Measurements from ENCODE around the gene RSBN1L. TPM values are rescaled to one million over a fixed set of nuclear protein-coding genes. Genes with fewer than 3 reads are reported as not detected.
A peak's percentile ranks its signal among the peaks of the same experiment; 100 is the strongest.
"Not testable (repeated sequence)": the region's sequence is repeated elsewhere in the genome, so short reads cannot be mapped to it uniquely, and the experiment has no call there.

RSBN1L gene
- 17.2 TPM for polyA plus RNA-seq
- long read RNA-seq, donor 1, full-length matches to known transcripts: 2 of 2 reads
- long read RNA-seq, donor 1, partial matches to known transcripts: 0 of 2 reads
- long read RNA-seq, donor 1, other reads (novel, unspliced or antisense): 0 of 2 reads
- long read RNA-seq, donor 2, full-length matches to known transcripts: 3 of 3 reads
- long read RNA-seq, donor 2, partial matches to known transcripts: 0 of 3 reads
- long read RNA-seq, donor 2, other reads (novel, unspliced or antisense): 0 of 3 reads
- long read RNA-seq, donor 3, full-length matches to known transcripts: 5 of 5 reads
- long read RNA-seq, donor 3, partial matches to known transcripts: 0 of 5 reads
- long read RNA-seq, donor 3, other reads (novel, unspliced or antisense): 0 of 5 reads
- long read RNA-seq, donor 4: 0 reads
- long read RNA-seq, donor 5, full-length matches to known transcripts: 3 of 3 reads
- long read RNA-seq, donor 5, partial matches to known transcripts: 0 of 3 reads
- long read RNA-seq, donor 5, other reads (novel, unspliced or antisense): 0 of 3 reads
- long read RNA-seq, donor 6, full-length matches to known transcripts: 2 of 8 reads
- long read RNA-seq, donor 6, partial matches to known transcripts: 6 of 8 reads
- long read RNA-seq, donor 6, other reads (novel, unspliced or antisense): 0 of 8 reads
- long read RNA-seq, donor 7: 0 reads
- long read RNA-seq, donor 8, full-length matches to known transcripts: 1 of 6 reads
- long read RNA-seq, donor 8, partial matches to known transcripts: 5 of 6 reads
- long read RNA-seq, donor 8, other reads (novel, unspliced or antisense): 0 of 6 reads
- long read RNA-seq, donor 9, full-length matches to known transcripts: 1 of 1 reads
- long read RNA-seq, donor 9, partial matches to known transcripts: 0 of 1 reads
- long read RNA-seq, donor 9, other reads (novel, unspliced or antisense): 0 of 1 reads
- long read RNA-seq, donor 10, full-length matches to known transcripts: 1 of 6 reads
- long read RNA-seq, donor 10, partial matches to known transcripts: 5 of 6 reads
- long read RNA-seq, donor 10, other reads (novel, unspliced or antisense): 0 of 6 reads
- long read RNA-seq, donor 11, full-length matches to known transcripts: 2 of 2 reads
- long read RNA-seq, donor 11, partial matches to known transcripts: 0 of 2 reads
- long read RNA-seq, donor 11, other reads (novel, unspliced or antisense): 0 of 2 reads

GRCh38 chr7:77696057-77696642 is at the start of gene RSBN1L:
Gene RSBN1L, plus strand, starts transcription at chr7:77696459. Its CDS starts 11 bp downstream, at chr7:77696470.
- Histone ChIP-seq H3K36me3 (ENCODE audit: control insufficient read depth, insufficient read depth, low read length) (no peaks in the 10 kb centered on the region), H3K4me1 (ENCODE audit: control insufficient read depth, insufficient read depth, low read length) (peaks cover 12% of the 10 kb centered on the region), H3K9me3 (ENCODE audit: control insufficient read depth, low read depth, low read length) (no peaks in the 10 kb centered on the region), H3K27ac (ENCODE audit: low read length) (peak within 1 kb of the TSS; percentile 88), H3K27me3 (ENCODE audit: control insufficient read depth, insufficient read depth, low read length) (no peaks in the 10 kb centered on the region), H3K4me3 (ENCODE audit: low read length) (peak within 1 kb of the TSS; percentile 81)
- no CpG with 5 or more reads among the region's 53 CpGs for WGBS (ENCODE audit: insufficient coverage, low lambda C conversion rate)
- peak; percentile 97 to 99 for DNase-seq

DNA sequence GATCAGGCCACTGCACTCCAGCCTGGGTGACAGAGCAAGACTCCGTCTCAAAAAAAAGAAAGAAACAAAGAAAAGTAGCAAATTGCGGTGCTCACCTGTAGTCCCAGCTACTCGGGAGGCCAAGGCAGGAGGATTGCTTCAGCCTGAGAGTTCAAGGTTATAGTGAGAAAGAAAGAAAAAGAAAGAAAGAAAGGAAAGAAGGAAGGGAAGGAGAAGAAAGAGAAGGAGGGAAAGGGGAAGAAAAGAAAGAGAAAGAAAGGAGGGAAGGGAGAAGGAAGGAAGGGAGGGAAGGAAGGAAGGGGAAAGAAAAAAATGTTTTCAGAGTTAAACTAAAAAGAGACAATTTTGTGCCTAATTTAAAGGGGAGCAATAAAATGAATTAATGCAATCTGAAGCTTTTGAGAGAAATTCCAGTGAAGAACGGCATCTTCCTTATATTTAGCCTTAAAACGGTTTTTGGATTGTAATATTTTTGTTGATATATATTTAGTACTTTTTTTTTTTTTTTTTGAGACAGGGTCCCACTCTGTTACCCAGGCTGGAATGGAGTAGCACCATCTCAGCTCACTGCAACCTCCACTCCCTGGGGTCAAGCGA is 47.4 kb upstream of the RSBN1L start:
- WGBS (ENCODE audit: insufficient coverage, low lambda C conversion rate): 93% methylated on average over 3 of the region's 6 CpGs
- H3K36me3 ChIP-seq (ENCODE audit: control insufficient read depth, insufficient read depth, low read length): peaks cover 19% of the 10 kb centered on the region

GRCh38 chr7:77649716-77650349 is 46.4 kb upstream of the RSBN1L start:
- no peaks in the 10 kb centered on the region for H3K27me3 ChIP-seq (ENCODE audit: control insufficient read depth, insufficient read depth, low read length)
- H3K4me1 ChIP-seq (ENCODE audit: control insufficient read depth, insufficient read depth, low read length): no peaks in the 10 kb centered on the region
- no CpG with 5 or more reads among the region's 4 CpGs for WGBS (ENCODE audit: insufficient coverage, low lambda C conversion rate)
- H3K27ac ChIP-seq (ENCODE audit: low read length): no peak overlapping the region
- H3K9me3 ChIP-seq (ENCODE audit: control insufficient read depth, low read depth, low read length): no peaks in the 10 kb centered on the region
- no peak overlapping the region for H3K4me3 ChIP-seq (ENCODE audit: low read length)
- DNase-seq: no peak
- H3K36me3 ChIP-seq (ENCODE audit: control insufficient read depth, insufficient read depth, low read length): peaks cover 18% of the 10 kb centered on the region

More for the DNA sequence above, 47.4 kb upstream of the RSBN1L start:
- Histone ChIP-seq H3K4me3 (ENCODE audit: low read length) (no peak overlapping the region), H3K4me1 (ENCODE audit: control insufficient read depth, insufficient read depth, low read length) (no peaks in the 10 kb centered on the region), H3K9me3 (ENCODE audit: control insufficient read depth, low read depth, low read length) (no peaks in the 10 kb centered on the region), H3K27ac (ENCODE audit: low read length) (no peak overlapping the region), H3K27me3 (ENCODE audit: control insufficient read depth, insufficient read depth, low read length) (no peaks in the 10 kb centered on the region)
- no peak for DNase-seq

DNA sequence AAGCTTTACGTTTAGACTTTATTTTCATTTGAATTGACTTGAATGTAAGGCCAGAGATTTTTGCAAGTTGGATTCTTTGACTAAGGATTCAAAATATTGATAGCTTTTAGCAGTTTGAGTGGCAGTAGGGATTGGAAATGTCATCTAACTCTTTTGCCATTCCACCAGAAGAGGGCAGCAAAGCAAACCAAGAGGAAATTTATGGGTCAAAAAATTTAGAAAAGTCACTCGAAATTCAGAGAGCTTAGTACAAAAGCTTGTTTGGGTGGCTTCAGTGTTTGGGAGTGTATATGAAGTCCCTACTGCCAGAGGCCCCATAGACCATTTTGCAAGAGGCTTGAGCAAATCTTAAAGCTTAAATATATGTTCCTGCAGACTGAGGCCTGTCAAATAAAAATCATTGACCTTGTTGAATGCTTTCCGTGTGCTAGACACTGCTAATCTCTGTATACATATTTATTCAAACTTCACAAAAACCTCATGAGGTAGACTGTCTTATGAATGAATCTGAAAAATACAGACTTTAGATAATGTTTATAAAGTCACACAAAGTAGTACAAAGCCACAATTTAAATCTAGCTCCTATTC is 44.6 kb upstream of the RSBN1L start:
- peaks cover 19% of the 10 kb centered on the region for H3K36me3 ChIP-seq (ENCODE audit: control insufficient read depth, insufficient read depth, low read length)
- H3K4me3 ChIP-seq (ENCODE audit: low read length): no peak overlapping the region
- no peaks in the 10 kb centered on the region for H3K4me1 ChIP-seq (ENCODE audit: control insufficient read depth, insufficient read depth, low read length)
- WGBS (ENCODE audit: insufficient coverage, low lambda C conversion rate): 40% methylated on average over 1 of the region's 3 CpGs
- no peak for DNase-seq
- no peaks in the 10 kb centered on the region for H3K27me3 ChIP-seq (ENCODE audit: control insufficient read depth, insufficient read depth, low read length)
- H3K9me3 ChIP-seq (ENCODE audit: control insufficient read depth, low read depth, low read length): no peaks in the 10 kb centered on the region
- no peak overlapping the region for H3K27ac ChIP-seq (ENCODE audit: low read length)

DNA sequence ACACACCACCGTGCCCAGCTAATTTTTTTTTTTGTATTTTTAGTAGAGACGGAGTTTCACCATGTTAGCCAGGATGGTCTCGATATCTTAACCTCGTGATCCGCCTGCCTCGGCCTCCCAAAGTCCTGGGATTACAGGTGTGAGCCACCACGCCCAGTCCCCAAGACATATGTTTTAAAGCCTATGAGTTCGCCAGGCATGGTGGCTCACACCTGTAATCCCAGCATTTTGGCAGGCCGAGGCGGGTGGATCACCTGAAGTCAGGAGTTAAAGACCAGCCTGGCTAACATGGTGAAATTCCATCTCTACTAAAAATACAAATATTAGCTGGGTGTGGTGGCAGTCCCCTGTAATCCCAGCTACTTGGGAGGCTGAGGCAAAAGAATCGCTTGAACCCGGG is 43.4 kb upstream of the RSBN1L start:
- WGBS (ENCODE audit: insufficient coverage, low lambda C conversion rate): 90% methylated on average over 2 of the region's 12 CpGs

GRCh38 chr7:77653572-77653971 is 42.7 kb upstream of the RSBN1L start:
- H3K27me3 ChIP-seq (ENCODE audit: control insufficient read depth, insufficient read depth, low read length): no peaks in the 10 kb centered on the region
- H3K4me3 ChIP-seq (ENCODE audit: low read length): no peak overlapping the region
- no peak for DNase-seq
- H3K9me3 ChIP-seq (ENCODE audit: control insufficient read depth, low read depth, low read length): no peaks in the 10 kb centered on the region
- no peak overlapping the region for H3K27ac ChIP-seq (ENCODE audit: low read length)
- H3K36me3 ChIP-seq (ENCODE audit: control insufficient read depth, insufficient read depth, low read length): peaks cover 18% of the 10 kb centered on the region
- no CpG with 5 or more reads among the region's 2 CpGs for WGBS (ENCODE audit: insufficient coverage, low lambda C conversion rate)
- no peaks in the 10 kb centered on the region for H3K4me1 ChIP-seq (ENCODE audit: control insufficient read depth, insufficient read depth, low read length)

More for the DNA sequence above, 43.4 kb upstream of the RSBN1L start:
- H3K36me3 ChIP-seq (ENCODE audit: control insufficient read depth, insufficient read depth, low read length): peaks cover 18% of the 10 kb centered on the region
- not testable (repeated sequence) for H3K27ac ChIP-seq (ENCODE audit: low read length); DNase-seq; H3K4me1 ChIP-seq (ENCODE audit: control insufficient read depth, insufficient read depth, low read length); H3K27me3 ChIP-seq (ENCODE audit: control insufficient read depth, insufficient read depth, low read length); H3K9me3 ChIP-seq (ENCODE audit: control insufficient read depth, low read depth, low read length); H3K4me3 ChIP-seq (ENCODE audit: low read length)

DNA sequence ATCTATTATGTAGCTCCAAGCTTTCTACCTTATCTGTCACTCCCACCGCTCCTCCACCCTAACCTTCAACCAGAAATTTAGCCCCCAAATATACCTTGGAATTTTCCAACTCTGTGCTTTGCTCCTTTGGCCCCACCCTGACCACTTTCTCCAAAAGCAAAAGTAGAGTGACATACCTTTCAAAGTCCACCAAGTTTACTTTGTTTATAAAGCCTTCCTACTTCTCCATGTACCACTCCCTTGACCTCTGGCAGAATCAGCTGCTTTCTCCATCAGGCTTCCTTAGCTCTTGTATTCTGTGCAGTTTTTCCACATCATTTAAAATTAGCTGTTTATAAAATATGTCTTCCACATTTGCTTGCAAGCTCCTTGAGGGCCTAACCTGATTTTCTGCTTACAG is 40.9 kb upstream of the RSBN1L start:
- no CpG with 5 or more reads among the region's 1 CpG for WGBS (ENCODE audit: insufficient coverage, low lambda C conversion rate)
- Histone ChIP-seq H3K9me3 (ENCODE audit: control insufficient read depth, low read depth, low read length) (no peaks in the 10 kb centered on the region), H3K27me3 (ENCODE audit: control insufficient read depth, insufficient read depth, low read length) (no peaks in the 10 kb centered on the region), H3K36me3 (ENCODE audit: control insufficient read depth, insufficient read depth, low read length) (peaks cover 18% of the 10 kb centered on the region), H3K4me3 (ENCODE audit: low read length) (no peak overlapping the region), H3K27ac (ENCODE audit: low read length) (no peak overlapping the region), H3K4me1 (ENCODE audit: control insufficient read depth, insufficient read depth, low read length) (no peaks in the 10 kb centered on the region)
- DNase-seq: peak in 1 of 2 donors; percentile 55

DNA sequence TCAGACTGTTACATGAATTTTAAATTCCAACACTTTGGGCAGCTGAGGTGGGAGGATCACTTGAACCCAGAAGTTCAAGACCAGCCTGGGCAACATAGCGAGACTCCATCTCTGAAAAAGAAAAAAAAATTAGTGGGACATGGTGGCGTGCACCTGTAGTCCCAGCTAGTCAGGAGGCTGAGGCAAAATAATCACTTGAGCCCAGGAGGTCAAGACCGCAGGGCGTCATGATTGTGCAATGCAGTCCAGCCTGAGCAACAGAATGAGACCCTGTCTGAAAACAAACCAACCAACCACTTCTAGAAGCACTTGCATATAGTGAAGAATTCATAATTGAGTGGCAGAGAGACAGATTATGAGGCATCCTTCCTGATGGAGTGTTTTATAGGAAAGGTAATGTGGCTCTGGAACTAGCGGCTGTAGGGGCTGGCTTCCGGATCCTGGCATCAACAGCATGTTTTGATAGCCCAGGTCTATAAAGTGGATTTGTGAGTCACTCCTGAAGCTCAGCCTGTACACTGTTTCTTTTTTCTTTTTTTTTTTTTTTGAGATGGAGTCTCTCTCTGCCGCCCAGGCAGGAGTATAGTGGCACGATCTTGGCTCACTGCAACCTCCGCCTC is 40.3 kb upstream of the RSBN1L start:
- DNase-seq: no peak
- WGBS (ENCODE audit: insufficient coverage, low lambda C conversion rate): 94% methylated on average over 3 of the region's 9 CpGs

More for the DNA sequence above, 40.3 kb upstream of the RSBN1L start:
- no peaks in the 10 kb centered on the region for H3K27me3 ChIP-seq (ENCODE audit: control insufficient read depth, insufficient read depth, low read length)
- H3K9me3 ChIP-seq (ENCODE audit: control insufficient read depth, low read depth, low read length): no peaks in the 10 kb centered on the region
- H3K4me3 ChIP-seq (ENCODE audit: low read length): no peak overlapping the region
- H3K4me1 ChIP-seq (ENCODE audit: control insufficient read depth, insufficient read depth, low read length): no peaks in the 10 kb centered on the region
- peaks cover 18% of the 10 kb centered on the region for H3K36me3 ChIP-seq (ENCODE audit: control insufficient read depth, insufficient read depth, low read length)
- H3K27ac ChIP-seq (ENCODE audit: low read length): no peak overlapping the region

Measured in large intestine (tissue), 12 donors.